HCEC 1CT (cell line): ENCODE results near the gene SLCO2A1.
A peak's percentile ranks its signal among the peaks of the same experiment; 100 is the strongest.

Experiments used
- DNase-seq: peaks from one replicate; pipeline ENCODE4 v3.0.0-alpha.2; 2017

SLCO2A1 gene

GRCh38 chr3:134060561-134061385 lies 31.0 kb upstream of the SLCO2A1 start:
- DNase-seq, result no peak

- DNase-seq, result no peak
Measured at GRCh38 chr3:134059671-134060560, 30.2 kb upstream of the SLCO2A1 start.

- DNase-seq, result no peak
Measured at GRCh38 chr3:134059035-134059601, 29.4 kb upstream of the SLCO2A1 start.

GRCh38 chr3:134057654-134058110 lies 28.0 kb upstream of the SLCO2A1 start:
- DNase-seq, result no peak

- DNase-seq, result peak; percentile 43
Measured at GRCh38 chr3:134057006-134057653, 27.4 kb upstream of the SLCO2A1 start.

- no peak for DNase-seq
Measured at GRCh38 chr3:134056464-134056891, 26.8 kb upstream of the SLCO2A1 start.

GRCh38 chr3:134055661-134056060 lies 25.9 kb upstream of the SLCO2A1 start:
- no peak for DNase-seq

- no peak for DNase-seq
Measured at GRCh38 chr3:134054881-134055280, 25.2 kb upstream of the SLCO2A1 start.

GRCh38 chr3:134054231-134054630 lies 24.5 kb upstream of the SLCO2A1 start:
- DNase-seq, result no peak

GRCh38 chr3:134052370-134052769 lies 22.6 kb upstream of the SLCO2A1 start:
- no peak for DNase-seq

- no peak for DNase-seq
Measured at GRCh38 chr3:134049676-134050075, 20.0 kb upstream of the SLCO2A1 start.

GRCh38 chr3:134048278-134048996 lies 18.7 kb upstream of the SLCO2A1 start:
- DNase-seq, result no peak

GRCh38 chr3:134044459-134044858 lies 14.7 kb upstream of the SLCO2A1 start:
- no peak for DNase-seq

- no peak for DNase-seq
Measured at GRCh38 chr3:134040066-134040465, 10.3 kb upstream of the SLCO2A1 start.

GRCh38 chr3:134039161-134039862 lies 9.6 kb upstream of the SLCO2A1 start:
- DNase-seq, result no peak

GRCh38 chr3:134038716-134039115 lies 9.0 kb upstream of the SLCO2A1 start:
- DNase-seq, result no peak

- DNase-seq, result no peak
Measured at GRCh38 chr3:134038071-134038491, 8.4 kb upstream of the SLCO2A1 start.

- DNase-seq, result no peak
Measured at GRCh38 chr3:134037168-134037567, 7.4 kb upstream of the SLCO2A1 start.

GRCh38 chr3:134036291-134036690 lies 6.6 kb upstream of the SLCO2A1 start:
- DNase-seq, result no peak

GRCh38 chr3:134035836-134036235 lies 6.1 kb upstream of the SLCO2A1 start:
- no peak for DNase-seq

GRCh38 chr3:134034005-134034785 lies 4.5 kb upstream of the SLCO2A1 start:
- no peak for DNase-seq
